Right lobe of liver (tissue), 6 donors: ENCODE data around the gene FGFR2. TPM values are rescaled to one million over a fixed set of nuclear protein-coding genes. Genes with fewer than 3 reads are reported as not detected.

Experiments used
- ATAC-seq, 4 donors: fragments of 200-7000 bp; cut with Tn5 transposase; one replicate each; pipeline ENCODE4 v1.9.1; 2020; ENCODE audit warnings: mild to moderate bottlenecking in 4 of 4, moderate library complexity in 4 of 4
- DNase-seq, 3 donors: peaks; one replicate each; pipeline ENCODE4 v3.0.0-alpha.2; 2020
- H3K27ac ChIP-seq, 3 donors: fragments of 200-600 bp; one replicate each; pipeline ENCODE4 v1.8.0; 2022
- H3K27me3 ChIP-seq, 2 donors: fragments of 200-600 bp; one replicate each; pipeline ENCODE4 v1.8.0; 2022
- H3K36me3 ChIP-seq, 4 donors: fragments of 200-600 bp; sonication (generic) in 1 of 4; one replicate each; pipeline versions ENCODE4 v1.5.1 to v1.8.0; 2017 to 2022; ENCODE audit warnings: control low read depth in 1 of 4
- H3K4me1 ChIP-seq, 4 donors: fragments of 200-600 bp; sonication (generic) in 1 of 4; one replicate each; pipeline versions ENCODE4 v1.5.1 to v1.8.0; 2017 to 2022; ENCODE audit warnings: control low read depth in 1 of 4
- H3K4me3 ChIP-seq, 3 donors: fragments of 200-600 bp; one replicate each; pipeline ENCODE4 v1.8.0; 2022
- H3K9me3 ChIP-seq, 4 donors: fragments of 200-600 bp; sonication (generic) in 1 of 4; one replicate each; pipeline versions ENCODE4 v1.5.1 to v1.8.0; 2017 to 2022; ENCODE audit warnings: control low read depth in 1 of 4
- POLR2A ChIP-seq: fragments of 450-650 bp; IDR thresholded peaks from one replicate; pipeline ENCODE4 v1.6.1; 2017; ENCODE audit warnings: antibody characterized with exemption, mild to moderate bottlenecking
- WGBS: methylation state at CpG from one replicate; pipeline ENCODE4 v1.1.6; 2018; ENCODE audit warnings: low coverage, low lambda C conversion rate; ENCODE audit not compliant: insufficient coverage; ENCODE audit errors: missing lambda C conversion rate; 5-methylcytosine and 5-hydroxymethylcytosine counted together
- intact Hi-C, 2 donors: fragments of 100-400 bp; cut with DNase I; formaldehyde crosslinking; loops; one replicate each; pipeline versions ENCODE4 v1.11.2 to v1.14.1; 2022
- total RNA-seq, 6 experiments: library from RNA; depleted of rRNA in 2 of 6; stranded (reverse); fragments of >200 nt in 2 of 6; fragmentation: NEBNext Ultra II Directional in 3 of 6; extraction: Animal tissue kit (Norgen Biotek cat#: 25700) in 3 of 6; gene quantifications; one replicate each; pipeline versions ENCODE4 v1.1.0 to v1.2.4, GENCODE V29; 2016 to 2023
- TF ChIP-seq, protein P1 (sequence below), 4 donors: fragments of 200-600 bp in 3 of 4; fragments of 450-650 bp in 1 of 4; IDR thresholded peaks; one replicate each; pipeline versions ENCODE4 v1.5.1 to v1.8.0; 2016 to 2022; ENCODE audit warnings: antibody characterized with exemption in 4 of 4, mild to moderate bottlenecking in 2 of 4
- donor health status: DM: no; HTN: yes; CAD: no.
- donor health status: DM: no; HTN: no; CAD: no.
- donor health status: DM: no; HTN: no; CAD: no.
- donor health status: DM: no; HTN: yes; CAD: no.
- donor health status: DM: no; HTN: yes; CAD: no.

The FGFR2 gene
- total RNA-seq, 6 experiments from 2014 or later = 14.4 to 33.7 (median 23.0) TPM

GRCh38 chr10:121444520-121445165 lies 153.6 kb downstream of the FGFR2 start:
- DNase-seq (no peak), ATAC-seq (no peak)
- intact Hi-C loops = no loop called here
- Histone ChIP-seq H3K4me1 (no peaks in the 10 kb centered on the region), H3K27ac (no peak overlapping the region), H3K36me3 (no peaks in the 10 kb centered on the region), H3K9me3 (no peaks in the 10 kb centered on the region), H3K27me3 (no peaks in the 10 kb centered on the region), H3K4me3 (no peak overlapping the region)
- 71% methylated on average over 8 of the region's 8 CpGs for WGBS
- TF ChIP-seq, protein P1, sequence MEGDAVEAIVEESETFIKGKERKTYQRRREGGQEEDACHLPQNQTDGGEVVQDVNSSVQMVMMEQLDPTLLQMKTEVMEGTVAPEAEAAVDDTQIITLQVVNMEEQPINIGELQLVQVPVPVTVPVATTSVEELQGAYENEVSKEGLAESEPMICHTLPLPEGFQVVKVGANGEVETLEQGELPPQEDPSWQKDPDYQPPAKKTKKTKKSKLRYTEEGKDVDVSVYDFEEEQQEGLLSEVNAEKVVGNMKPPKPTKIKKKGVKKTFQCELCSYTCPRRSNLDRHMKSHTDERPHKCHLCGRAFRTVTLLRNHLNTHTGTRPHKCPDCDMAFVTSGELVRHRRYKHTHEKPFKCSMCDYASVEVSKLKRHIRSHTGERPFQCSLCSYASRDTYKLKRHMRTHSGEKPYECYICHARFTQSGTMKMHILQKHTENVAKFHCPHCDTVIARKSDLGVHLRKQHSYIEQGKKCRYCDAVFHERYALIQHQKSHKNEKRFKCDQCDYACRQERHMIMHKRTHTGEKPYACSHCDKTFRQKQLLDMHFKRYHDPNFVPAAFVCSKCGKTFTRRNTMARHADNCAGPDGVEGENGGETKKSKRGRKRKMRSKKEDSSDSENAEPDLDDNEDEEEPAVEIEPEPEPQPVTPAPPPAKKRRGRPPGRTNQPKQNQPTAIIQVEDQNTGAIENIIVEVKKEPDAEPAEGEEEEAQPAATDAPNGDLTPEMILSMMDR (IDR thresholded peaks at IDR 0.05) = no peak
- no peak for TF ChIP-seq POLR2A

DNA sequence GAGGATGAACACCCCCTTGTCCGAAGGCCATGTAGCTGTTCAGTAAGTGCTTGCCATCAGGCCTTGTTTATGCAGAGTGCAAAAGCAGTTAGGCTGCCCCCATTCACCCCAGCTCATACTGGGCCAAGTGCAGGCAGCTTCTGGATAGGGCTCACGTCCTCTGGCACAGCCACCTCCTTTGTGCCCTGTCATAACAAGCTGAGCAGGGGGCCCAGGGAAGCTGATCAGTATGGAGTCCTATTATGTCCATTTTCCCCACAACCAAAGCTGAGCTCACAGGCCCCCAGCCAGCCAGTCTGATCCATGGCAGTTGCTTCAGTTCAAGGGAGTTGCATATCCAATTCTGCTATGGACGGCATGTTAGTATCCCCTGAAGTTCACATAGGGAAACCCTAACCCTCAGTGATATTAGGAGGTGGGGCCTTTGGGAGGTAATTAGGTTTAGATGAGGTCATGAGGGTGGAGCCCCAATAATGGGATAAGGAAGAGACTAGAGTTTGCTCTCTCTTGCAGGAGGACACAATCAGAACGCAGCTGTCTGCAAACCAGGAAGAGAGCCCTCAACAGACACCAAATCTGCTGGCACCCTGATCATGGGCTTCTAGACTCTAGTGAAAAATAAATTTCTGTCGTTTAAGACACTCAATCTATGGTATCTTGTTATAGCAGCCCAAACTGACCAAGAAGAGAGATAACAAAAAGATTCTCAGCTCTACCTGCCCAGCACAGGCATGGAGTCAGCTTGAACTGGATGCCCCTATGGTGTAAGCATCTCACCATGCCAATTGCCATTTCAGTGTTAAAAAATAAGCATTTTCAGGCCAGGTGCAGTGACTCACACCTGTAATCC lies 155.9 kb downstream of the FGFR2 start:
- DNase-seq = no peak
- H3K36me3 ChIP-seq = no peaks in the 10 kb centered on the region
- ATAC-seq = no peak
- intact Hi-C loops = no loop called here
- no peak overlapping the region for H3K27ac ChIP-seq
- H3K9me3 ChIP-seq = no peaks in the 10 kb centered on the region
- no peak for TF ChIP-seq POLR2A
- no peaks in the 10 kb centered on the region for H3K27me3 ChIP-seq
- no peaks in the 10 kb centered on the region for H3K4me1 ChIP-seq
- WGBS = 50% methylated on average over 4 of the region's 5 CpGs
- H3K4me3 ChIP-seq = no peak overlapping the region

- no peaks in the 10 kb centered on the region for H3K9me3 ChIP-seq
- no peak for ATAC-seq
- DNase-seq = no peak
- H3K36me3 ChIP-seq = no peaks in the 10 kb centered on the region
- H3K27ac ChIP-seq = no peak overlapping the region
- no peaks in the 10 kb centered on the region for H3K27me3 ChIP-seq
- intact Hi-C loops = no loop called here
- no peak overlapping the region for H3K4me3 ChIP-seq
- WGBS = 93% methylated on average over 2 of the region's 2 CpGs
- TF ChIP-seq, protein P1 (IDR thresholded peaks at IDR 0.05) = no peak
- TF ChIP-seq POLR2A = no peak
- no peaks in the 10 kb centered on the region for H3K4me1 ChIP-seq
Observed at GRCh38 chr10:121440461-121440860, 157.8 kb downstream of the FGFR2 start.

DNA sequence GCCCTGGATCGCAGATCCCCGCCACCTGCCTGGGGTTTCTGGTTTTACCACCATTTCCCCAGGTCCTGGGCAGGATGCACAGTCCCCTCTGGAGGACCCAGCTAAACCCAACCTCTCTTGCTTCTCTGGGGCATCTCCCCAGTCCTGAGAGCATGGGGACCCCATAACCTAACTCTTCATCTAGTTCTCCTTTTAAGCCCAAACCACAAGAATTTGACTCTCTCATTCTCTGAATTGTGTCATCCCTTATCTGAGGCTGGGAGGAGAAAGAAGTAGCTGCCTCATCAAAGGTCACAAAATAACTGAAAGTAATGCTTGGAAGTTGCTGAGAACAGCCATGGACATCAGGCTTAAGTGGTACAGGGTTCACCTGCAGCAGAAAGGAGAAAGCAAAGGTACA lies 159.9 kb downstream of the FGFR2 start:
- Histone ChIP-seq H3K27me3 (no peaks in the 10 kb centered on the region), H3K4me3 (no peak overlapping the region), H3K27ac (no peak overlapping the region), H3K36me3 (no peaks in the 10 kb centered on the region), H3K4me1 (no peaks in the 10 kb centered on the region), H3K9me3 (no peaks in the 10 kb centered on the region)
- WGBS = 100% methylated on average over 1 of the region's 2 CpGs
- intact Hi-C loops = no loop called here
- DNase-seq (no peak), ATAC-seq (no peak)
- no peak for TF ChIP-seq POLR2A
- TF ChIP-seq, protein P1 (IDR thresholded peaks at IDR 0.05) = no peak

- WGBS = 44% methylated on average over 4 of the region's 4 CpGs
- ATAC-seq (no peak), DNase-seq (no peak)
- intact Hi-C loops = no loop called here
- Histone ChIP-seq H3K36me3 (no peaks in the 10 kb centered on the region), H3K27ac (no peak overlapping the region), H3K27me3 (no peaks in the 10 kb centered on the region), H3K4me1 (no peaks in the 10 kb centered on the region), H3K4me3 (no peak overlapping the region), H3K9me3 (no peaks in the 10 kb centered on the region)
- no peak for TF ChIP-seq POLR2A
- TF ChIP-seq, protein P1 (IDR thresholded peaks at IDR 0.05) = no peak
Observed at GRCh38 chr10:121437596-121437995, 160.6 kb downstream of the FGFR2 start.
